Natural killer cell (primary cell): ENCODE measurements around the gene SKAP1. TPM values are rescaled to one million over a fixed set of nuclear protein-coding genes. Genes with fewer than 3 reads are reported as not detected.
A peak's percentile ranks its signal among the peaks of the same experiment; 100 is the strongest.

Experiments
- ATAC-seq, 3 donors: fragments of 150-1000 bp in 2 of 3; fragments of 200-7000 bp in 1 of 3; cut with Tn5 transposase; 1 replicate in 1 of 3; 2 replicates in 2 of 3; pipeline ENCODE4 v1.10.0; 2021; ENCODE audit warnings: mild to moderate bottlenecking in 2 of 3, moderate library complexity in 2 of 3
- DNase-seq, 2 donors: peaks; one replicate each; pipeline versions ENCODE4 v3.0.0 to v3.0.0-alpha.2; 2013 to 2021; ENCODE audit warnings: mixed read lengths in 1 of 2
- H3K27ac ChIP-seq: one replicate; pipeline ENCODE4 v1.5.1; 2013; ENCODE audit warnings: mild to moderate bottlenecking, low read length
- H3K27me3 ChIP-seq: one replicate; pipeline ENCODE4 v1.6.1; 2013; ENCODE audit warnings: low read length; ENCODE audit not compliant: control insufficient read depth, insufficient read depth
- H3K36me3 ChIP-seq: one replicate; pipeline ENCODE4 v1.6.1; 2013; ENCODE audit warnings: low read length; ENCODE audit not compliant: control insufficient read depth, insufficient read depth
- H3K4me1 ChIP-seq: one replicate; pipeline ENCODE4 v1.6.1; 2013; ENCODE audit warnings: low read length; ENCODE audit not compliant: control insufficient read depth, insufficient read depth
- H3K4me3 ChIP-seq: one replicate; pipeline ENCODE4 v1.5.1; 2013; ENCODE audit warnings: low read length
- H3K9me3 ChIP-seq: one replicate; pipeline ENCODE4 v1.6.1; 2013; ENCODE audit warnings: low read length; ENCODE audit not compliant: control insufficient read depth, insufficient read depth
- H3K27ac Mint-ChIP-seq, 2 donors: one replicate each; pipeline ENCODE4 v1.8.0; 2022; ENCODE audit warnings: mild to moderate bottlenecking in 2 of 2, mixed read lengths in 2 of 2, moderate library complexity in 1 of 2
- H3K27me3 Mint-ChIP-seq, 2 donors: one replicate each; pipeline ENCODE4 v1.8.0; 2022; ENCODE audit warnings: low read depth in 2 of 2, mixed read lengths in 2 of 2
- H3K36me3 Mint-ChIP-seq: one replicate; pipeline ENCODE4 v1.8.0; 2022; ENCODE audit warnings: mixed read lengths
- H3K4me1 Mint-ChIP-seq, 2 donors: one replicate each; pipeline ENCODE4 v1.8.0; 2022; ENCODE audit warnings: mixed read lengths in 2 of 2
- H3K4me3 Mint-ChIP-seq: one replicate; pipeline ENCODE4 v1.8.0; 2022; ENCODE audit warnings: mild to moderate bottlenecking, moderate library complexity, mixed read lengths
- H3K9me3 Mint-ChIP-seq, 2 donors: one replicate each; pipeline ENCODE4 v1.8.0; 2022; ENCODE audit warnings: mixed read lengths in 2 of 2
- CTCF ChIP-seq: fragments of 200-600 bp; IDR thresholded peaks from one replicate; pipeline ENCODE4 v1.8.0; 2022; ENCODE audit warnings: antibody characterized with exemption
- WGBS: methylation state at CpG from one replicate; pipeline ENCODE4 v1.1.7; 2013; ENCODE audit warnings: missing lambda C conversion rate; ENCODE audit not compliant: insufficient coverage; 5-methylcytosine and 5-hydroxymethylcytosine counted together
- intact Hi-C: fragments of 100-400 bp; cut with micrococcal nuclease; formaldehyde crosslinking; loops from one replicate; pipeline ENCODE4 v1.14.2; 2022
- total RNA-seq, 4 donors: library from RNA; stranded (reverse); fragments of 120-200 nt in 1 of 4; gene quantifications; one replicate each; pipeline versions ENCODE4 v1.2.3 to v1.2.4, GENCODE V29; 2013 to 2022

Gene SKAP1
- total RNA-seq, 3 donors from 2014 or later (not counting 1 experiment from before 2014, with no cell fraction given) = 168 to 227 (median 190) TPM

DNA sequence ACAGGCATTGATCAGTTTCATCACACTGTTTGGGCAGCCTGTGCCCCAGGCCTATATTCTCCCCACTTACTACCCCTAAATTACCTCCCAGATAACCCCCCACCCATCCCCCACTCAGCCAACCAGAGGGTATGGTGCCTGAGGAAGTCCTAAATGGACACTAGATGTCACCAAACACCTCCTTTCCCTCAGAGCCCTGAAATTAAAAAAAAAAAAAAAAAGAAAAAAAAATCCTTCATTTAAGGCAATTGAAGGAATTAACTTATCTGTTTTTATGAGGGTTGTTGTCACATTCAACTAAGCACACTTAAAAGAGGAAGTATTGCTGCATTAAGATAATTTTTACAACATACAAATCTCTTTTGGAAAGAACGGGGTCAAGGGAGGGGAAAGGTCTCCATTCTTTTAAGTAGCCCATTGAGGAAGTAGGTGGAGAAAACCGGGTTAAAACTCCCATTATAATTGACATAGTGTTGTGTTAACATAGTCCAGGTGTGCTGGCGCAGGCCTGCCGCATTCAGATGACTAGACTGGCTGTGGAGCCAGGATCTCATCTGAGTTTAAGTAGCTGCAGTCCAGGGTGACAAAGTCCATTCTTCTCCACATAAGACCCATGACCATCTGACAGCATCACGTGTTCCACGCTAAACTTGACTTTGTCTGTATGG lies 276.2 kb downstream of the SKAP1 start:
- no peak overlapping the region for H3K4me3 Mint-ChIP-seq
- intact Hi-C loops = loop anchor here (5.0 kb wide), 1 partner anchor 463 kb away; the partner anchor contains the start of gene HOXB8
- TF ChIP-seq CTCF = no peak
- WGBS = 62% methylated on average over 5 of the region's 6 CpGs
- Histone ChIP-seq H3K36me3 (peaks cover 26% of the 10 kb centered on the region), H3K4me3 (no peak overlapping the region), H3K4me1 (no peaks in the 10 kb centered on the region), H3K27me3 (no peaks in the 10 kb centered on the region), H3K27ac (no peak overlapping the region), H3K9me3 (no peaks in the 10 kb centered on the region)
- peak in 1 of 3 donors; percentile 36 for ATAC-seq
- no peaks in the 10 kb centered on the region for H3K36me3 Mint-ChIP-seq
- no peaks in the 10 kb centered on the region for H3K9me3 Mint-ChIP-seq
- DNase-seq = peak in 1 of 2 donors; percentile 21
- H3K4me1 Mint-ChIP-seq = peaks cover 0 to 5% of the 10 kb centered on the region in 2 donors
- peak overlapping the region; percentile 34 to 36 for H3K27ac Mint-ChIP-seq
- no peaks in the 10 kb centered on the region for H3K27me3 Mint-ChIP-seq

- WGBS = 50% methylated on average over 2 of the region's 4 CpGs
- no peaks in the 10 kb centered on the region for H3K4me1 ChIP-seq
- Mint-ChIP-seq H3K9me3 (no peaks in the 10 kb centered on the region), H3K4me1 (peaks cover 5 to 6% of the 10 kb centered on the region in 2 donors), H3K27me3 (no peaks in the 10 kb centered on the region), H3K36me3 (no peaks in the 10 kb centered on the region), H3K27ac (peak overlapping the region in 1 of 2 donors; percentile 9), H3K4me3 (no peak overlapping the region)
- no peak for TF ChIP-seq CTCF
- peaks cover 32% of the 10 kb centered on the region for H3K36me3 ChIP-seq
- intact Hi-C loops = loop anchor here (5.0 kb wide), 1 partner anchor 465 kb away; the partner anchor contains the start of gene HOXB8
- DNase-seq (no peak), ATAC-seq (no peak)
- no peaks in the 10 kb centered on the region for H3K9me3 ChIP-seq
- no peaks in the 10 kb centered on the region for H3K27me3 ChIP-seq
- H3K4me3 ChIP-seq = no peak overlapping the region
- H3K27ac ChIP-seq = no peak overlapping the region
Observed at GRCh38 chr17:48152289-48152688, 277.7 kb downstream of the SKAP1 start.

GRCh38 chr17:48151220-48151619 lies 278.8 kb downstream of the SKAP1 start:
- intact Hi-C loops = loop anchor here (5.0 kb wide), 1 partner anchor 466 kb away; the partner anchor contains the start of gene HOXB8

More at GRCh38 chr17:48151220-48151619, 278.8 kb downstream of the SKAP1 start:
- no peak overlapping the region for H3K4me3 ChIP-seq
- Mint-ChIP-seq H3K27ac (no peak overlapping the region), H3K4me1 (peaks cover 5 to 6% of the 10 kb centered on the region in 2 donors), H3K27me3 (no peaks in the 10 kb centered on the region), H3K36me3 (no peaks in the 10 kb centered on the region), H3K4me3 (no peak overlapping the region), H3K9me3 (no peaks in the 10 kb centered on the region)
- no peaks in the 10 kb centered on the region for H3K9me3 ChIP-seq
- H3K27ac ChIP-seq = no peak overlapping the region
- no peak for TF ChIP-seq CTCF
- no peaks in the 10 kb centered on the region for H3K4me1 ChIP-seq
- 100% methylated on average over 2 of the region's 3 CpGs for WGBS
- ATAC-seq = no peak
- peaks cover 28% of the 10 kb centered on the region for H3K36me3 ChIP-seq
- H3K27me3 ChIP-seq = no peaks in the 10 kb centered on the region
- DNase-seq = no peak
